Fibroblast of villous mesenchyme (primary cell): ENCODE results near the gene TNNC1. TPM values are rescaled to one million over a fixed set of nuclear protein-coding genes. Genes with fewer than 3 reads are reported as not detected.
A peak's percentile ranks its signal among the peaks of the same experiment; 100 is the strongest.

Source experiments
- DNase-seq: peaks from one replicate; pipeline ENCODE4 v3.0.0-alpha.2; 2010; ENCODE audit warnings: low read depth
- H3K4me3 ChIP-seq: 2 replicates; pipeline ENCODE4 v1.5.1; 2011; ENCODE audit warnings: low read depth, mild to moderate bottlenecking, low read length
- total RNA-seq: library from RNA; depleted of rRNA; stranded (reverse); fragments of >200 nt; gene quantifications from 2 replicates; pipeline ENCODE4 v1.2.3, GENCODE V29; 2012
- TF ChIP-seq, protein P1 (sequence below): IDR thresholded peaks from 2 replicates; pipeline ENCODE4 v1.5.1; 2012; ENCODE audit warnings: low read depth, mild to moderate bottlenecking, low read length; ENCODE audit not compliant: insufficient read depth

TNNC1 gene
- total RNA-seq, 1 donor: 1.3 TPM

DNA sequence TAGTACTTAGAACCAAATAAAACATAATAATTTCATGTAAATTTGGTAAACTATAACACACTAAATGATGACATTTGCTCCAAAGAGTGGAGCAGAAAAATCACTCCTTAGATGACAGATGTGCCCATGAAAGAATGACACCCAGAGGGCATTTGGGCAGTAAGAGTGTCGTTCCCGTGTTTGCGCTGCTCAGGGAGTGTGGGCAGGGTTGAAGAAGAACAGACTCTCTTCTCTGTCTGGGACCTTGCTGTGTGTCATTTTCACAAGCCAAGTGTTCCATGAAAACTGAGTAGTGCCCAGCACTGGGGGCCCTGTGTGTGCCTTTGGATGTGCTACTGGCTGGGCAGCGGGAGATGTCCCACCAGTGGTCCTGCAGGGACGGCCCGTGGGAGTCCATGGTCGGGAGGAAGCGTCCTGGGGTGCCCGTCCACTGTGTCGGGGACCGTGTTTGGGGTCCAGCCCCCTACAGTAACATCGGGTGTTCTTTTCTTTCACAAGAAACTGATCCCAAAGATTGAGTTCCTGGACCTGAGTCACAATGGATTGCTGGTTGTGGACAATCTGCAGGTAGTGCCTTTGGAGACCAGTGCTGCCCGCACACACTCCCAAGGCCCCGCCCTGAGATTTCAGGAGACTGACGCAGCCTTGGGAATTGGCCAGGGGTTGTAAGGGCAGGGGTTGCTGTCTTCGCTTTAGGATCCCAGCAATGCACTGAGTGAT, 23.4 kb upstream of the TNNC1 start:
- DNase-seq: no peak
- no peak overlapping the region for H3K4me3 ChIP-seq
- TF ChIP-seq, protein P1, sequence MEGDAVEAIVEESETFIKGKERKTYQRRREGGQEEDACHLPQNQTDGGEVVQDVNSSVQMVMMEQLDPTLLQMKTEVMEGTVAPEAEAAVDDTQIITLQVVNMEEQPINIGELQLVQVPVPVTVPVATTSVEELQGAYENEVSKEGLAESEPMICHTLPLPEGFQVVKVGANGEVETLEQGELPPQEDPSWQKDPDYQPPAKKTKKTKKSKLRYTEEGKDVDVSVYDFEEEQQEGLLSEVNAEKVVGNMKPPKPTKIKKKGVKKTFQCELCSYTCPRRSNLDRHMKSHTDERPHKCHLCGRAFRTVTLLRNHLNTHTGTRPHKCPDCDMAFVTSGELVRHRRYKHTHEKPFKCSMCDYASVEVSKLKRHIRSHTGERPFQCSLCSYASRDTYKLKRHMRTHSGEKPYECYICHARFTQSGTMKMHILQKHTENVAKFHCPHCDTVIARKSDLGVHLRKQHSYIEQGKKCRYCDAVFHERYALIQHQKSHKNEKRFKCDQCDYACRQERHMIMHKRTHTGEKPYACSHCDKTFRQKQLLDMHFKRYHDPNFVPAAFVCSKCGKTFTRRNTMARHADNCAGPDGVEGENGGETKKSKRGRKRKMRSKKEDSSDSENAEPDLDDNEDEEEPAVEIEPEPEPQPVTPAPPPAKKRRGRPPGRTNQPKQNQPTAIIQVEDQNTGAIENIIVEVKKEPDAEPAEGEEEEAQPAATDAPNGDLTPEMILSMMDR: no peak

GRCh38 chr3:52473026-52473425, 19.2 kb upstream of the TNNC1 start:
- H3K4me3 ChIP-seq: no peak overlapping the region
- DNase-seq: no peak
- TF ChIP-seq, protein P1: no peak

DNA sequence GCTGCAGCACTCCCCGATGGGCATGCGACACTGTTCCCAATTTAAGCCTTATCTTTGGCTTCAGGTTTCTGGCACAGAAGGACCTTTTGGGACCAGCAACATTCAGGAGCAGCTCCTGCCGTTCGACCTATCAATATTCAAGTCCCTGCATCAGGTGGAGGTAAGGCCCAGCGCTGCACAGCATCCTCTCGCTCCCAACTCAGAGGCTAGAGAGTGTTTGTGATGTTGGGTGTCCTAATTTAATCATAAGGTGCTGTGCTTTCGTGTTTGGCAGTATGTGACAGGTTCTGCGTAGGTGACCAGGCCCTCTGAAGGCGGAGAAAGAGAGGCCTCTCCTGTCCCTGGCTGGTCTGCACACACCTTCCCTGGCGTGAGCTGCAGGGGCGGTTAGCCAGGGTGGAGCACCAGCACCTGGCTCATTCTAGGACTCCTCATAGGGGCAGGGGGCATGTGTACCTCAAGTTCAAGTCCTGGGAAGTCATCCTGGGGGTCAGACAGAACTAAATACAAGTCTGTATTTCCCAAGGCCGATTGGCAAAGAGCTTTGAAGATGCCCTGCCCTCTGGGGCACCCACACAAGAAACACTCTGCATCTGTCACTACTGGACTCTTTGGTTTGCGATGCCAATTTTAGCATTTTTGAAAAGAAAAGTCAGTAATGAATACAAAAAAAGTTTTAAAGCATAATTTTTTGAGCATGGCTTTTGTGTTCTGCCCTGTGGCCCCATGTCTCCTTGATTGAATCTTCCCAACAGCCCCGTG, 18.6 kb upstream of the TNNC1 start:
- TF ChIP-seq, protein P1: no peak
- no peak overlapping the region for H3K4me3 ChIP-seq
- DNase-seq: no peak

GRCh38 chr3:52471371-52472238, 17.8 kb upstream of the TNNC1 start:
- TF ChIP-seq, protein P1: peak; percentile 63
- peak; percentile 51 for DNase-seq

GRCh38 chr3:52470920-52471319, 17.1 kb upstream of the TNNC1 start:
- no peak for DNase-seq
- no peak overlapping the region for H3K4me3 ChIP-seq
- TF ChIP-seq, protein P1: no peak

More at GRCh38 chr3:52471371-52472238, 17.8 kb upstream of the TNNC1 start:
- H3K4me3 ChIP-seq: no peak overlapping the region

DNA sequence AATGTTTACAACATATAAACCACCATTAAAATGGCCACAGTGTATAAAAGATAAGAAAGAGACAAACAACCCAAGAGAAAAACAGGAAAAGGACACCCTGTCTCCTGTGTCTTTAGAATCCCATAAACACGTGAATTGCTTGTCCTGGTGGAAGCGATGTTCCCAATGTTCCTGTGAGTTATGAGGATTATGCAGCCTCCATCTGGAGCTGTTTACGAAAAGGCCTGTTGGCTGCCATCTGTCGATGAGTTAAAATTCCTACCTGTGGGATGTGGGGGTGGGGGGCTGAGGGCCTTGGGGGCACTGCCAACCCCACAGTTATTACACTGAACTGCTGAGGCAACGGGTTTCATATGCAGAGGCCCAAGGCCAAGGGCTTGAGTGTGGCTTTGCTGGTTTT, 15.2 kb upstream of the TNNC1 start:
- TF ChIP-seq, protein P1: no peak
- peak; percentile 69 for DNase-seq
- H3K4me3 ChIP-seq: no peak overlapping the region
